Pericardium fibroblast (primary cell): Measurements from ENCODE around the gene SLC29A3. TPM values are rescaled to one million over a fixed set of nuclear protein-coding genes. Genes with fewer than 3 reads are reported as not detected.

Experiments used
- total RNA-seq: library from RNA; depleted of rRNA; stranded (reverse); fragments of >200 nt; gene quantifications from 2 replicates; pipeline ENCODE4 v1.2.3, GENCODE V29; 2015

Gene SLC29A3
- 2.5 and 3.0 TPM in 2 replicates for total RNA-seq

GRCh38 chr10:71319042-71319799 lies at the start of gene SLC29A3:
Gene SLC29A3 (plus strand): TSS chr10:71319259. CDS start chr10:71319310, 51 bp downstream.

GRCh38 chr10:71396711-71397295 lies 77.7 kb downstream of the SLC29A3 start, which contains the start of gene CDH23:
Gene CDH23 (plus strand): TSS chr10:71396920. CDS start chr10:71439832, 42,912 bp downstream.

Other genes starting within 250 kb of the SLC29A3 start
- gene UNC5B, start 106.7 kb upstream of the SLC29A3 start, total RNA-seq = 26.0 and 35.2 TPM in 2 replicates
- gene CDH23, start 77.7 kb downstream of the SLC29A3 start, total RNA-seq = under 0.01 and 1.1 TPM in 2 replicates